Neuronal stem cell (in vitro differentiated cells): ENCODE results near the gene OR12D3.

Experiments
- DNase-seq: peaks from one replicate; pipeline ENCODE4 v3.0.0-alpha.2; 2013; ENCODE audit warnings: low spot score
- H2AFZ ChIP-seq: one replicate; pipeline ENCODE4 v1.6.1; 2013; ENCODE audit warnings: mild to moderate bottlenecking, low read length, inconsistent platforms
- H2AK5ac ChIP-seq: 2 replicates; pipeline ENCODE4 v1.6.1; 2013; ENCODE audit warnings: low read depth, mild to moderate bottlenecking, inconsistent platforms, low read length, moderate library complexity, mixed read lengths
- H2BK120ac ChIP-seq: 2 replicates; pipeline ENCODE4 v1.6.1; 2013; ENCODE audit warnings: low read depth, mild to moderate bottlenecking, inconsistent platforms, low read length, moderate library complexity, mixed read lengths
- H2BK12ac ChIP-seq: one replicate; pipeline ENCODE4 v1.6.1; 2013; ENCODE audit warnings: low read length, inconsistent platforms
- H2BK15ac ChIP-seq: 2 replicates; pipeline ENCODE4 v1.6.1; 2013; ENCODE audit warnings: mild to moderate bottlenecking, low read length, inconsistent platforms, mixed read lengths
- H2BK5ac ChIP-seq: one replicate; pipeline ENCODE4 v1.6.1; 2013; ENCODE audit warnings: inconsistent platforms, mild to moderate bottlenecking, low read length, moderate library complexity
- H3K14ac ChIP-seq: one replicate; pipeline ENCODE4 v1.6.1; 2013; ENCODE audit warnings: low read length, inconsistent platforms
- H3K18ac ChIP-seq: 2 replicates; pipeline ENCODE4 v1.6.1; 2013; ENCODE audit warnings: low read length, inconsistent platforms
- H3K23ac ChIP-seq: 2 replicates; pipeline ENCODE4 v1.6.1; 2013; ENCODE audit warnings: low read depth, mild to moderate bottlenecking, mixed read lengths, low read length, inconsistent platforms; ENCODE audit not compliant: poor library complexity
- H3K27ac ChIP-seq: replicated peaks from 3 replicates; pipeline ENCODE4 v1.5.1; 2013; ENCODE audit warnings: low read length, inconsistent platforms
- H3K27me3 ChIP-seq, 3 experiments: 2 replicates each; pipeline ENCODE4 v1.6.1; 2013; ENCODE audit warnings: low read length in 3 of 3, mild to moderate bottlenecking in 2 of 3, inconsistent platforms in 1 of 3, low read depth in 1 of 3, mixed read lengths in 1 of 3, moderate library complexity in 1 of 3; ENCODE audit not compliant: control insufficient read depth in 3 of 3, insufficient read depth in 3 of 3
- H3K36me3 ChIP-seq, 2 donors: replicated peaks in 1 of 2; 2 replicates each; pipeline ENCODE4 v1.6.1; 2013; ENCODE audit warnings: low read length in 2 of 2; ENCODE audit not compliant: control insufficient read depth in 2 of 2, insufficient read depth in 2 of 2
- H3K4ac ChIP-seq: 2 replicates; pipeline ENCODE4 v1.6.1; 2013; ENCODE audit warnings: inconsistent platforms, mild to moderate bottlenecking, low read length, moderate library complexity
- H3K4me1 ChIP-seq, 2 donors: 1 replicate in 1 of 2; 2 replicates in 1 of 2; pipeline ENCODE4 v1.6.1; 2013; ENCODE audit warnings: low read length in 2 of 2, low read depth in 1 of 2; ENCODE audit not compliant: control insufficient read depth in 2 of 2, insufficient read depth in 1 of 2
- H3K4me2 ChIP-seq: one replicate; pipeline ENCODE4 v1.6.1; 2013; ENCODE audit warnings: mild to moderate bottlenecking, low read length, inconsistent platforms; ENCODE audit not compliant: insufficient read depth, poor library complexity, severe bottlenecking
- H3K4me3 ChIP-seq, 2 donors: 2 replicates each; pipeline ENCODE4 v1.5.1; 2013; ENCODE audit warnings: low read length in 2 of 2, mild to moderate bottlenecking in 2 of 2, inconsistent platforms in 1 of 2, moderate library complexity in 1 of 2
- H3K79me1 ChIP-seq: one replicate; pipeline ENCODE4 v1.6.1; 2013; ENCODE audit warnings: low read depth, mild to moderate bottlenecking, inconsistent platforms, low read length, moderate library complexity
- H3K9ac ChIP-seq: one replicate; pipeline ENCODE4 v1.6.1; 2013; ENCODE audit warnings: mild to moderate bottlenecking, low read depth, low read length, inconsistent platforms; ENCODE audit not compliant: poor library complexity
- H3K9me3 ChIP-seq, 2 donors: replicated peaks in 1 of 2; 2 replicates each; pipeline versions ENCODE3 to v1.6.1; 2013; ENCODE audit warnings: low read length in 2 of 2, mild to moderate bottlenecking in 2 of 2, inconsistent platforms in 1 of 2, low read depth in 1 of 2, mixed read lengths in 1 of 2, moderate library complexity in 1 of 2; ENCODE audit not compliant: control insufficient read depth in 2 of 2, insufficient read depth in 1 of 2
- H4K8ac ChIP-seq: one replicate; pipeline ENCODE4 v1.6.1; 2013; ENCODE audit warnings: low read depth, mild to moderate bottlenecking, inconsistent platforms, low read length, moderate library complexity
- H4K91ac ChIP-seq: one replicate; pipeline ENCODE4 v1.6.1; 2013; ENCODE audit warnings: low read length, low read depth, mild to moderate bottlenecking, inconsistent platforms; ENCODE audit not compliant: poor library complexity
- WGBS, 2 donors: extraction: QIAGEN DNeasy Blood & Tissue Kit; methylation state at CpG; one replicate each; pipeline ENCODE4 v1.1.7; 2013; ENCODE audit warnings: missing lambda C conversion rate in 2 of 2, mixed read lengths in 1 of 2; ENCODE audit not compliant: insufficient read length in 2 of 2, insufficient replicate concordance in 1 of 2; ENCODE audit errors: extremely low coverage in 2 of 2; 5-methylcytosine and 5-hydroxymethylcytosine counted together

Gene OR12D3

DNA sequence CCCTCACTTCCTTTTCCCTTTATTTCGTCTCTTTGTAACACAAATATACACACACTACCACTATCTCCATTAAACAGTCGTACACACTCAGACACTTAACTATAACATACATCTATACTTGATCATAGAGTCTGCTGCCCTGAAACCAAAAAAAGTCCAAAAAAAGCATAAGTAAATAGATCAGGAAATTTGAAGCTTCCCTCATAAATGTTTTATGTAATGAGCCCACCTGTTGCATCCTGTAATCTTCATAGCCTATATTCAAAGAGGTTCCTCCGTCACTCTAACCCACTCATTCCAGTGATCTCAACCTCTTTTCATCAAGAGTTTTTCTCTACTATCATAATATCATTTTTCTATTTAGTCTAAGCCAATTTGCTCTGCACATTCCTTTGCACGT lies 13.4 kb upstream of the OR12D3 start:
- 100% methylated on average over 1 to 2 of the region's 4 CpGs for WGBS, 2 donors

DNA sequence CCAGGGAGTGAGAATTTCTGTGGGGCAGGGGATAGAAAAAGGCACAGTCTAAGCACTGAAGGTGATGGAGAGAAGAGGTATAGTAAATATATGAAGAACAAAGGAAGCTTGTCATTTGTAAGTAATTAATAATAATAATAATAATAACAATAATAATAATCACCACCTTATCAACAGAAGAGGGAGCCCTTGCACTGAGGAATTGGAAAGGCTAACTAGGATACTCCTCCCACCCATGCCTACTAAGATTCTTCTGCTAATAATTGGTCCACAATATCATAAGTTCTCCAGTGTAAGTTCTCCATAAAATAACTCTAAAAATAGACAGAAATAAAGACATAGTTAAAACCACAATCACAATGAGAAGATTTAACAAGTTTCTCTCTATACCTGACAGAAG lies 912 bp upstream of the OR12D3 start:
- DNase-seq, result no peak
- no peak overlapping the region for H4K8ac ChIP-seq
- no peaks in the 10 kb centered on the region for H3K9me3 ChIP-seq
- H2BK120ac ChIP-seq, result no peak overlapping the region
- no peak overlapping the region for H3K14ac ChIP-seq
- H3K36me3 ChIP-seq, result no peaks in the 10 kb centered on the region
- H3K79me1 ChIP-seq, result no peaks in the 10 kb centered on the region
- no peak overlapping the region for H3K27ac ChIP-seq
- no peak overlapping the region for H2AK5ac ChIP-seq
- no peak overlapping the region for H2BK5ac ChIP-seq
- no peak overlapping the region for H3K9ac ChIP-seq
- H3K4me1 ChIP-seq, result no peaks in the 10 kb centered on the region
- H3K18ac ChIP-seq, result no peak overlapping the region
- no peak overlapping the region for H2BK15ac ChIP-seq
- no peak overlapping the region for H2AFZ ChIP-seq
- H4K91ac ChIP-seq, result no peak overlapping the region
- H3K4ac ChIP-seq, result no peak overlapping the region
- H3K4me2 ChIP-seq, result no peak overlapping the region
- no peak overlapping the region for H3K4me3 ChIP-seq
- no peaks in the 10 kb centered on the region for H3K27me3 ChIP-seq
- H3K23ac ChIP-seq, result no peak overlapping the region
- no peak overlapping the region for H2BK12ac ChIP-seq

More for the DNA sequence above, 13.4 kb upstream of the OR12D3 start:
- Histone ChIP-seq H3K4me3 (no peak overlapping the region), H2BK5ac (no peak overlapping the region), H4K8ac (no peak overlapping the region), H3K14ac (no peak overlapping the region), H3K27ac (no peak overlapping the region), H2BK12ac (no peak overlapping the region), H2AFZ (no peak overlapping the region), H3K4ac (no peak overlapping the region), H3K18ac (no peak overlapping the region), H3K27me3 (no peaks in the 10 kb centered on the region), H3K23ac (no peak overlapping the region), H3K9me3 (no peaks in the 10 kb centered on the region), H3K9ac (no peak overlapping the region), H3K79me1 (no peaks in the 10 kb centered on the region), H4K91ac (no peak overlapping the region), H3K4me2 (no peak overlapping the region), H3K4me1 (no peaks in the 10 kb centered on the region), H3K36me3 (no peaks in the 10 kb centered on the region), H2AK5ac (no peak overlapping the region), H2BK15ac (no peak overlapping the region), H2BK120ac (no peak overlapping the region)
- no peak for DNase-seq

- no peak within 1 kb of the TSS for H2AK5ac ChIP-seq
- no peak for DNase-seq
- no peaks in the 10 kb centered on the region for H3K4me1 ChIP-seq
- no peak within 1 kb of the TSS for H3K23ac ChIP-seq
- no peak within 1 kb of the TSS for H3K4me2 ChIP-seq
- H3K18ac ChIP-seq, result no peak within 1 kb of the TSS
- H3K14ac ChIP-seq, result no peak within 1 kb of the TSS
- no peaks in the 10 kb centered on the region for H3K36me3 ChIP-seq
- no peak within 1 kb of the TSS for H2BK12ac ChIP-seq
- no peak within 1 kb of the TSS for H3K27ac ChIP-seq
- H2BK120ac ChIP-seq, result no peak within 1 kb of the TSS
- H2BK15ac ChIP-seq, result no peak within 1 kb of the TSS
- H4K91ac ChIP-seq, result no peak within 1 kb of the TSS
- H4K8ac ChIP-seq, result no peak within 1 kb of the TSS
- no peak within 1 kb of the TSS for H2AFZ ChIP-seq
- H3K9ac ChIP-seq, result no peak within 1 kb of the TSS
- H3K79me1 ChIP-seq, result no peaks in the 10 kb centered on the region
- no peak within 1 kb of the TSS for H2BK5ac ChIP-seq
- H3K4ac ChIP-seq, result no peak within 1 kb of the TSS
- H3K4me3 ChIP-seq, result no peak within 1 kb of the TSS
- no CpG with 5 or more reads among the region's 3 CpGs for WGBS, 2 donors
- no peaks in the 10 kb centered on the region for H3K27me3 ChIP-seq
- no peaks in the 10 kb centered on the region for H3K9me3 ChIP-seq
Observed at GRCh38 chr6:29368765-29369164, 6.3 kb downstream of the OR12D3 start, which contains the start of gene OR5V1. TSS of gene OR5V1 (minus strand) at chr6:29368865. CDS start at chr6:29356195, 12,670 bp downstream.

GRCh38 chr6:29355603-29356002 lies 19.5 kb downstream of the OR12D3 start:
- Histone ChIP-seq H3K9me3 (no peaks in the 10 kb centered on the region), H3K4me2 (no peak overlapping the region), H2AFZ (no peak overlapping the region)

More at GRCh38 chr6:29355603-29356002, 19.5 kb downstream of the OR12D3 start:
- Histone ChIP-seq H3K9ac (no peak overlapping the region), H3K23ac (no peak overlapping the region), H3K27me3 (no peaks in the 10 kb centered on the region), H2BK12ac (no peak overlapping the region), H4K8ac (no peak overlapping the region), H3K18ac (no peak overlapping the region), H3K36me3 (no peaks in the 10 kb centered on the region), H2BK120ac (no peak overlapping the region), H3K4me3 (no peak overlapping the region), H3K4ac (no peak overlapping the region), H3K14ac (no peak overlapping the region), H2AK5ac (no peak overlapping the region), H3K27ac (no peak overlapping the region), H2BK5ac (no peak overlapping the region), H2BK15ac (no peak overlapping the region), H4K91ac (no peak overlapping the region), H3K79me1 (peaks cover 1% of the 10 kb centered on the region), H3K4me1 (peaks cover 0 to 2% of the 10 kb centered on the region in 2 donors)
- no CpG with 5 or more reads among the region's 1 CpG for WGBS, 2 donors
- DNase-seq, result no peak
